HEK293T (cell line): ENCODE results near the gene SLC45A3.

Experiments
- CTCF ChIA-PET: fragments of 350-600 bp; formaldehyde crosslinking; extraction: SDS; loops from one replicate; lab custom pipeline; 2021; ENCODE audit warnings: antibody characterized with exemption, inconsistent platforms; lab: Yijun Ruan, JAX
- POLR2A ChIA-PET: fragments of 350-600 bp; formaldehyde crosslinking; extraction: SDS; loops from one replicate; lab custom pipeline; 2020; ENCODE audit warnings: antibody characterized with exemption, inconsistent platforms; lab: Yijun Ruan, JAX
- DNase-seq: peaks from one replicate; pipeline ENCODE4 v3.0.0; 2012; ENCODE audit warnings: mixed read lengths; ENCODE audit errors: extremely low spot score
- ARNT ChIP-seq: fragments of 450-650 bp; IDR thresholded peaks from 2 replicates; pipeline ENCODE4 v1.6.1; 2017; ENCODE audit warnings: mild to moderate bottlenecking
- BHLHE40 ChIP-seq: fragments of 450-650 bp; IDR thresholded peaks from 2 replicates; pipeline ENCODE4 v1.6.1; 2016; ENCODE audit warnings: mild to moderate bottlenecking, moderate library complexity, borderline replicate concordance
- CTBP1 ChIP-seq: fragments of 450-650 bp; IDR thresholded peaks from 2 replicates; pipeline ENCODE4 v1.6.1; 2016; ENCODE audit warnings: borderline replicate concordance
- ELF4 ChIP-seq: fragments of 450-650 bp; IDR thresholded peaks from 2 replicates; pipeline ENCODE4 v1.6.1; 2017; ENCODE audit warnings: antibody characterized with exemption
- FOXA1 ChIP-seq: fragments of 450-650 bp; IDR thresholded peaks from 2 replicates; pipeline ENCODE4 v1.6.1; 2016; ENCODE audit warnings: mild to moderate bottlenecking
- FOXK2 ChIP-seq: fragments of 450-650 bp; IDR thresholded peaks from 2 replicates; pipeline ENCODE4 v1.6.1; 2016; ENCODE audit warnings: mild to moderate bottlenecking
- FOXM1 ChIP-seq: fragments of 450-650 bp; IDR thresholded peaks from 2 replicates; pipeline ENCODE4 v1.6.1; 2017; ENCODE audit warnings: mild to moderate bottlenecking, borderline replicate concordance
- HDGF ChIP-seq: fragments of 450-650 bp; IDR thresholded peaks from 2 replicates; pipeline ENCODE4 v1.6.1; 2017; ENCODE audit warnings: antibody characterized with exemption, borderline replicate concordance
- L3MBTL2 ChIP-seq: fragments of 450-650 bp; conservative IDR thresholded peaks from 2 replicates; pipeline ENCODE4 v1.6.1; 2016; ENCODE audit warnings: mild to moderate bottlenecking
- LEF1 ChIP-seq: fragments of 450-650 bp; IDR thresholded peaks from 2 replicates; pipeline ENCODE4 v1.6.1; 2017; ENCODE audit warnings: mild to moderate bottlenecking, borderline replicate concordance
- NFRKB ChIP-seq: fragments of 450-650 bp; IDR thresholded peaks from 2 replicates; pipeline ENCODE4 v1.6.1; 2016; ENCODE audit warnings: mild to moderate bottlenecking, moderate library complexity
- SP1 ChIP-seq: fragments of 450-650 bp; IDR thresholded peaks from 2 replicates; pipeline ENCODE4 v1.6.1; 2017
- SUZ12 ChIP-seq: fragments of 450-650 bp; IDR thresholded peaks from 2 replicates; pipeline ENCODE4 v1.6.1; 2016; ENCODE audit warnings: mild to moderate bottlenecking
- TARDBP ChIP-seq: fragments of 450-650 bp; IDR thresholded peaks from 2 replicates; pipeline ENCODE4 v1.6.1; 2016
- ZNF384 ChIP-seq: fragments of 450-650 bp; IDR thresholded peaks from 2 replicates; pipeline ENCODE4 v1.6.1; 2016
- TF ChIP-seq, protein P1 (sequence below): fragments of 450-650 bp; IDR thresholded peaks from 2 replicates; pipeline ENCODE4 v1.6.1; 2016

Gene SLC45A3

DNA sequence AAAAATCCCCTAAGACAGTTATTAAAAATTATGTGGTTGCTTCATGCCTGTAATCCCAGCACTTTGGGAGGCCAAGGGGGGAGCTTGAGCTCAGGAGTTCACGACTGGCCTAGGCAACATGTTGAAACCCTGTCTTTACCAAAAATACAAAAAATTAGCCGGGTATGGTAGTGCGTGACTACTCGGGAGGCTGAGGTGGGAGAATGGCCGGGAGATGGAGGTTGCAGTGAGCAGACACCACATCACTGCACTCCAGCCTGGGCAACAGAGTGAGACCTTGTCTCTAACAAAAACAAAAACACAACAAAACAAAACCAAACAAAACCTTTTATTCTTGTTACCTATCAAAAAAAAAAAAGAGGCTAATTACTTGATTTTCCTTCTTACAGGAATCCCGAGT is 50.6 kb downstream of the SLC45A3 start:
- no peak for DNase-seq
- ChIA-PET CTCF (interaction anchor here (1.1 kb wide), 1 partner anchor 38 kb away, joined by 3 read pairs; no protein-coding TSS in a partner anchor), POLR2A (interaction anchor here (0.8 kb wide), 1 partner anchor 38 kb away, joined by 3 read pairs; no protein-coding TSS in a partner anchor)
- no peak for TF ChIP-seq FOXA1

DNA sequence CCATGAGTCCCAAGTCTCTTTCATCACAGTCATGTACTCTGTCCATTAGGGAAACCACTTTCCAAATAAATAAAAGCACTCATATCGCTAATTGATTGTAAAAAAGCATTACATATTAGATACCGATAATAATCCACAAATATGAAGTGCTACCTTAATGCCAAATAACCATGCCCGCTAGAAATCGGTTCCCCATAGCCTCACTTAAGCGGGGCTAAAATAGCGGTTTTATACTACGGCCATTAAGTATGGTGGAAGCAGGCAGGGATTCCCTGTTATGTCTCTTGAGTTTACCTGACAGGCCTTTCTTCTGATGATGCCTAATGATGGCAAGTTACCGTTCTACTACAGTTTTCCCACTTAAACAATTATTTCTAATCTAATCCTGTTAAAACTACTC is 52.4 kb downstream of the SLC45A3 start:
- DNase-seq = no peak
- CTCF ChIA-PET = no interaction called here
- TF ChIP-seq FOXM1 = no peak
- TF ChIP-seq L3MBTL2 = no peak
- no peak for TF ChIP-seq CTBP1
- TF ChIP-seq SP1 = no peak
- TF ChIP-seq, protein P1, sequence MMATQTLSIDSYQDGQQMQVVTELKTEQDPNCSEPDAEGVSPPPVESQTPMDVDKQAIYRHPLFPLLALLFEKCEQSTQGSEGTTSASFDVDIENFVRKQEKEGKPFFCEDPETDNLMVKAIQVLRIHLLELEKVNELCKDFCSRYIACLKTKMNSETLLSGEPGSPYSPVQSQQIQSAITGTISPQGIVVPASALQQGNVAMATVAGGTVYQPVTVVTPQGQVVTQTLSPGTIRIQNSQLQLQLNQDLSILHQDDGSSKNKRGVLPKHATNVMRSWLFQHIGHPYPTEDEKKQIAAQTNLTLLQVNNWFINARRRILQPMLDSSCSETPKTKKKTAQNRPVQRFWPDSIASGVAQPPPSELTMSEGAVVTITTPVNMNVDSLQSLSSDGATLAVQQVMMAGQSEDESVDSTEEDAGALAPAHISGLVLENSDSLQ = no peak
- TF ChIP-seq BHLHE40 = no peak
- no peak for TF ChIP-seq ZNF384
- TF ChIP-seq ELF4 = no peak
- TF ChIP-seq FOXA1 = no peak
- TF ChIP-seq TARDBP = no peak
- TF ChIP-seq FOXK2 = no peak
- TF ChIP-seq SUZ12 = no peak
- no peak for TF ChIP-seq NFRKB
- no peak for TF ChIP-seq ARNT
- TF ChIP-seq HDGF = no peak
- TF ChIP-seq LEF1 = no peak
- POLR2A ChIA-PET = interaction anchor here (1.7 kb wide), 1 partner anchor 27 kb away, joined by 5 read pairs; no protein-coding TSS in a partner anchor

GRCh38 chr1:205626216-205626615 is 54.1 kb downstream of the SLC45A3 start:
- ChIA-PET POLR2A (no interaction called here), CTCF (no interaction called here)
- no peak for DNase-seq

GRCh38 chr1:205623646-205624045 is 56.7 kb downstream of the SLC45A3 start:
- DNase-seq = no peak
- POLR2A ChIA-PET = interaction anchor here (1.5 kb wide), 1 partner anchor 9 kb away, joined by 6 read pairs; the partner anchor contains the start of gene ELK4
- no peak for TF ChIP-seq SUZ12
- no peak for TF ChIP-seq TARDBP
- no peak for TF ChIP-seq ZNF384
- TF ChIP-seq HDGF = no peak
- TF ChIP-seq FOXK2 = no peak
- CTCF ChIA-PET = no interaction called here

More at GRCh38 chr1:205626216-205626615, 54.1 kb downstream of the SLC45A3 start:
- no peak for TF ChIP-seq TARDBP
- TF ChIP-seq SUZ12 = no peak

DNA sequence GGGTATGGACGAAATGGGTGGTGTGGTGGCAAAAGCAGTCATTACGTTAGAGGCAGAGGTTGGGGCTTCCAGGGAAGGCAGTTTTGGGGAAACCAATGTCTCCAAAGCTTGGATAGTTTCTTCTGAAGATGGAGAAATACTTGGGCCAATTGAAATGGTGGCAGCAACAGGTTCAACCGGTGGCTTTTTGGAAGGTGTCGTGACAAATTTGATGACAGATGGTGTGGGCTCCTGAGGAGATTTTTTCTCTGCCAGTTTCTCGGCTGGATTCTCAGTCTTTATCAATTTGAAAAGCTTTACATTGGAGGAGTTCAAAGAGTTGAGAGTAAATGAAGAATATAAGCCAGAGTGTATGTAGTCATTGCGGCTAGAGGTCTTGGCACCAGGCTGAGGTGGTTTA is 60.0 kb downstream of the SLC45A3 start:
- ChIA-PET POLR2A (no interaction called here), CTCF (no interaction called here)
- TF ChIP-seq ELF4 = no peak
- no peak for TF ChIP-seq ZNF384
- TF ChIP-seq CTBP1 = no peak
- no peak for TF ChIP-seq NFRKB
- TF ChIP-seq HDGF = no peak
- DNase-seq = no peak

DNA sequence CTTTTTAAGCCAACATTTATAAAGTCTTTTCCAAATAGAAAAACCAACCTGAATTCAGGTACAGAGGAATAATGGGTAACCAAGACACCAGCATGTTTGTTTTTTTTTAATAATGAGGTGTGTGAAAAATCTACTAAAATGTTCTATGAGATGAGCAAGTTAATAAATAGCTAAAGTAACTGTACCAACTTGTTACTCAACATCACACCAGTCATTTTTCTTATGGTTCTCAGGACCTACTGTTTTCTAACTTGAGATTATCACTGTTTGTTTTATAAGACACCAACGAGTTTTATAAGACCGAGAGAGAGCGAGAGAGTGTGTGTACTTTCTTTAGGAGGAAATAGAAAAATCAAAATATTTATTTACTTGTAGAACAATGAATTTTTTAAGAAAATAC is 60.9 kb downstream of the SLC45A3 start:
- ChIA-PET CTCF (no interaction called here), POLR2A (no interaction called here)
- TF ChIP-seq HDGF (no peak), FOXM1 (no peak), FOXK2 (no peak), ARNT (no peak), SP1 (no peak), CTBP1 (no peak), L3MBTL2 (no peak), FOXA1 (no peak), ZNF384 (no peak), NFRKB (no peak), SUZ12 (no peak), TARDBP (no peak), BHLHE40 (no peak), ELF4 (no peak), LEF1 (no peak)
- TF ChIP-seq, protein P1 = no peak
- no peak for DNase-seq

- DNase-seq = no peak
- TF ChIP-seq ARNT = no peak
- TF ChIP-seq SUZ12 = no peak
- no peak for TF ChIP-seq FOXA1
- no peak for TF ChIP-seq SP1
- TF ChIP-seq CTBP1 = no peak
- no peak for TF ChIP-seq ELF4
- no peak for TF ChIP-seq TARDBP
- TF ChIP-seq FOXM1 = no peak
- TF ChIP-seq HDGF = no peak
- TF ChIP-seq FOXK2 = no peak
- TF ChIP-seq, protein P1 = no peak
- no peak for TF ChIP-seq ZNF384
- no peak for TF ChIP-seq BHLHE40
- TF ChIP-seq NFRKB = no peak
- no peak for TF ChIP-seq L3MBTL2
- TF ChIP-seq LEF1 = no peak
- POLR2A ChIA-PET = no interaction called here
- CTCF ChIA-PET = no interaction called here
Observed at GRCh38 chr1:205616563-205617293, 63.6 kb downstream of the SLC45A3 start.
